ENCODE measurements around the gene ZNF618. TPM values are rescaled to one million over a fixed set of nuclear protein-coding genes. Genes with fewer than 3 reads are reported as not detected.

ZNF618 gene
- total RNA-seq, 1 donor from 2014 or later = 7.4 TPM

- Histone ChIP-seq H3K4me3 (no peak overlapping the region), H3K36me3 (no peaks in the 10 kb centered on the region), H3K4me1 (peaks cover 22% of the 10 kb centered on the region), H3K27ac (no peak overlapping the region), H3K9me3 (no peaks in the 10 kb centered on the region), H3K27me3 (no peaks in the 10 kb centered on the region)
- intact Hi-C loops (cut with DNase I) = no loop called here
- DNase-seq (ENCODE audit: extremely low spot score in 2 of 2) = no peak
- TF ChIP-seq POLR2AphosphoS5 (IDR thresholded peaks at IDR 0.05; ENCODE audit: insufficient read depth in 1 of 2, low read depth in 1 of 2) (no peak), CTCF (IDR thresholded peaks at IDR 0.05) (no peak)
Measured at GRCh38 chr9:114100536-114100935, 224.4 kb downstream of the ZNF618 start.

GRCh38 chr9:114102484-114102883 is 226.4 kb downstream of the ZNF618 start:
- DNase-seq (ENCODE audit: extremely low spot score in 2 of 2) = no peak
- no peak overlapping the region for H3K4me3 ChIP-seq
- intact Hi-C loops (cut with DNase I) = no loop called here
- no peaks in the 10 kb centered on the region for H3K36me3 ChIP-seq
- no peaks in the 10 kb centered on the region for H3K27me3 ChIP-seq
- TF ChIP-seq POLR2AphosphoS5 (IDR thresholded peaks at IDR 0.05; ENCODE audit: insufficient read depth in 1 of 2, low read depth in 1 of 2) = no peak
- TF ChIP-seq POLR2A (IDR thresholded peaks at IDR 0.05) = no peak
- TF ChIP-seq CTCF (IDR thresholded peaks at IDR 0.05) = no peak
- H3K4me1 ChIP-seq = peaks cover 18% of the 10 kb centered on the region
- no peaks in the 10 kb centered on the region for H3K9me3 ChIP-seq
- H3K27ac ChIP-seq = no peak overlapping the region

GRCh38 chr9:114105236-114105635 is 229.1 kb downstream of the ZNF618 start:
- TF ChIP-seq POLR2AphosphoS5 (IDR thresholded peaks at IDR 0.05; ENCODE audit: insufficient read depth in 1 of 2, low read depth in 1 of 2) = no peak
- no peak for TF ChIP-seq CTCF (IDR thresholded peaks at IDR 0.05)
- no peak for TF ChIP-seq POLR2A (IDR thresholded peaks at IDR 0.05)
- DNase-seq (ENCODE audit: extremely low spot score in 2 of 2) = no peak
- Histone ChIP-seq H3K27me3 (no peaks in the 10 kb centered on the region), H3K9me3 (no peaks in the 10 kb centered on the region), H3K27ac (no peak overlapping the region), H3K4me3 (no peak overlapping the region), H3K36me3 (no peaks in the 10 kb centered on the region), H3K4me1 (no peaks in the 10 kb centered on the region)
- intact Hi-C loops (cut with DNase I) = no loop called here

Other genes starting within 250 kb of the ZNF618 start
- gene AMBP, start 202.0 kb downstream of the ZNF618 start, total RNA-seq = not detected
- not detected for gene KIF12, start 223.0 kb downstream of the ZNF618 start, total RNA-seq

Data from vagina (tissue), 2 donors.